Activated T-helper 1 cell treated with Interleukin-2 at 50 U/mL for 16 hours (primary cell): Measurements from ENCODE around the gene USH1G.

ENCODE experiments used
- DNase-seq: peaks from one replicate; pipeline ENCODE4 v3.0.0-alpha.2; 2020; ENCODE audit warnings: low read depth

USH1G gene

DNA sequence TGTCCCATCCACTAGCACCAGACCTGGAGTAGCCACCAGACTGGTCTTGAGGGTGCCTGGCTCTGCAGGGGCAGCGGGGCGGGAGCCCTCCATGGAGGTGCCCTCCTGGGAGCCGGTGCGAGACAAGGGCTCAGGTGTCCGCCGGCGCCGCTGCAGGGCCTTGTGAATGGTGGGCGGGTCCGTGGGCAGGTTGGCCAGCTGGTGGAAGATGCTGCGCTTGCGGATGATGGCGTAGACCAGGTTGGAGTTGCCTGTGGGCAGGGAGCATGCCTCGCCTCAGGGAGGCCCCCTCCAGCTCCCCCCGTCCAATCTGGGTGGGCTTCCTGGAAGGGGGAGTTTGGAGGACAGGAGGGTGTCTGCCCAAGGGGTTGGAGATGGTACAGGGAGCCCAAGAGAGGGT is 31.1 kb upstream of the USH1G start:
- no peak for DNase-seq

DNA sequence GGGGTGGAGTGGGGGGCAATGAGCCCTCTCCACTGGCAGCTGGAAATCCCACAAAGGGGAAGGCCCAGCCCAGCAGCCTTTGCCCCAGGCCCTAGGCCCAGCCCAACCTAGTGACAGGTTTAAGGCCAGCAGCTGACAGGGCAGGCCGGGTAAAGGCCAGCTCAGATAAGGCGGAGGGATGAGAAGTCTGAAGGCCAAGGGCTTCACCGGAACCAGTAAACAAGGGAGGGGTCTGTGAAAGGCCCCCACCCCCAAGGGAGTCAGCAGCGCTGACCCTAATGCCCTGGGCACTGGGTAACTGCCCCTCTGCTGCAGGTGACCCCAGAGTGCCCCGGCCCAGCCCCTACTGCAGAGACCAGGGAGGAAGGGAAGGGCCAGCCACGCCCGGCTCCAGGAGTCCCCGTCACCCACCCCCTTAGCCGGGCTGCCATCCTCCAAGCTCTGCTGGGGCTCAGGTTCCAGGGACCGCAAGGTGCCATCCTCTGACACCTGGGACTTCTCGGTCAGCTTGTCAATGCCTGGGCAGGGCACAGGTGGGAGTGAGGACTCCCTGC is 30.2 kb upstream of the USH1G start:
- DNase-seq, result no peak

DNA sequence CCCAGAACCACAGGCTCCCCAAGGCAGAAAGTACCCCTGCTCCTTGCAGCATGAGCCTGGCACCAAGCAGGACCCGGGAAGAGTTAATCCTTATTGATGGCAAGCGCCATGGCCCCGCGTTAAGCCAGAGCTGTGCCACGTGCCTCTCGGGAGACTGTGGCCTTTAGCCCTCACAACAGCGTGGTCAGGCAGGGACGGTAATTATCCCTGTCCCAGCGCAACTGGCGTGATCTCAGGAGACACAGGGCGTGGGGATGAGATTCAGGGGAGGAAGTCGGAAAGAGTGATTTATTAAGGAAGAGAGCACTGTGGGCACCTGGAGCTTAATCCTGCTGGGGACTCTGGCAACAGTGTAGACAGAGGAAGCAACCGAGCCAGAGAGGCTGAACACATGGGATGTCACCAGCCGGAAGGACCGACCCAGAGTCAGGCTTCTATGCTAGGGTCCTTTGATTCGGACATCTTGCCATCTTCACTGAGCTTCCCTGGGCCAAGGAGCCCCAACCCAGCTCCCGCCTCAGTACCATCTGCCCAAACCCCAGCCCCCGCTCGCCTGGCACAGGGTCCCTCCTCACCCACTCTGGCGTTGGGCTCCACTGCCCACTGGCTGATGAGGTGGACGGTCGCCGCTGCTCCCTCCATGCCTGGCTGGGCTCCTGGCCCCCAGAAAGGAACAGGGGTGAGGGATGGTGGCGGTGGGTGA is 29.5 kb upstream of the USH1G start:
- no peak for DNase-seq

DNA sequence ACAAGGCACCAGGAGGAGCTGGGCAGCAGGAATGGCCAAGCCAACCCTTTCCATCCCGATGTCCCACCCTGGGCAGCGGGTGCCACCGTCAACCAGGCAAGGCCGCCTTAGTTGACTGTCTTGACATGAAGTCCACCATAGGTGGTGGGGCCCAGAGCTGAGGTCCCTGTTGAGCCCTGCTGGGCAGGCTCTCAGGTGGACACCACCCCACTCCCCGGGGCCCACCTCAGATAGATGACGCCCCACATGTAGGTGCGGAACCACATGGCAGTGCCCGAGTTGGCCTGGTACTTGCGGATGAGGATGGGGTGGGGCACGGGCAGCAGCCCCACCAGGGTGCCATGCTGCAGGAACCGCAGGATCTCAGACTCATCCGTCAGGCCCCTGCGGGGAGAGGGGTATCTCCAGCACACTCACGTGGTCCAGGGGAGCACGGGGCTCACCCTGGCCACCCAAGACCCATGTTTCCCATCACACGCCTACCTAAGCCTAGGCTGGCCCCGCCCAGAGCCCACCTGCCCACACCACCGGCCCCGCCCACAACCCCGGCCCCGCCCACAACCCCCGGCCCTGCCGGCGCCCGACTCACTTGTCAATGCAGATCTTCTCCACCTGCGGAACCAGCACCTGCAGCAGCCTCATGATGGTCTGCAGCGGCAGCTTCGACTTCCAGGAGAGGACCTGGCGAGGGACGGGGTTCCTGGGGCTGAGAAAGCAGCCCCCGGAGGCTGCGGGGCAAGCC is 28.8 kb upstream of the USH1G start:
- no peak for DNase-seq

DNA sequence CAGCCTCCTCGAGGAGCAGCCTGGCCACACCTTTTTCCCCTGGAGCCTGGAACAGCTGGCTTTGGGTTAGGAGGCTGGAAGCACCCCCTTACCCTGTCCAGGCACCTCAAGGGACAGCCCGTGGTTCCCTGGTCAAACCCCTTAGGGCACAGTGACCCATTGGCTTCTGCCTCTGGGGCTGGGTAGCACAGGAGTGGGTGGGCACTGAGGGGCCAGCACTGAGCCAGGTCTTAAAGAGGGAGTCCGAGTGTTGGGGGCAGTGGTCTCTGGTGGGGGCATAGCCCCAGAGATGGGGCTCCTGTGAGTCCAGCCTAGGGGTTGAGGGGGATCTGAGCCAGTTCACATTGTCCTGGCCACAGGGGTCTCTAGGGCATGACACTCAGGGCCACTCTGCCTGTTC is 28.0 kb upstream of the USH1G start:
- no peak for DNase-seq

GRCh38 chr17:74950207-74950606 is 27.2 kb upstream of the USH1G start:
- no peak for DNase-seq

DNA sequence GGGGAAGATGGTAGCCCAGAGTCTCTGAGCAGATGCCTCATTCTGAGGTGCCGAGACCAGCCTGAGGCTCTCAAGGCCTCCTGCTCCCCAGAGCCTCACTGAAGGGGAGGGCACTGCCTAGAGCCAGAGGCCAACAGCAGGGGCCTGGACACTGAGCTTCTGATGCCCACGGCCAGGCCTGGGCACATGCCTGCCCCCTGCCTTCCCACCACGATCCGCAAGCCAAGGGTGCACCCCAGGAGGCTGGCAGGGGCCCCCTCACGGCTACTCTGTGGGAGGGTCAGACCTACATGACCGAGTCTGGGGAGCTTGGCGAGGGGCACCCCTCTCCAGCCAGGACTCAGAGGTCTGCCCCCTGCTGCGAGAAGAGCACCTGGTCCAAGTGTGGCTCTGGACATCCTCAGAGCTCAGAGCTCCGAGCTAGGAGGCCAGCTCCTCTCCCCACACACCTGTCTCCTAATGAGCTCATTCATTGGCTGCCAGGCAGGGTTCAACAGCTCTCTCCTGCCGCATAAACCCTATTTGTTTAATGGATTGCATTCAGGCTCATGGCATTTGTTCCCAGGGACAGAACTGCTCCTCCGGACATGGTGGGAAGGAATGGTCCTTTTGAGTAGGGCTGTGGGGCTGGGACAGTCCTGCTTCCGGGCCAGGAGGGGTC is 26.5 kb upstream of the USH1G start:
- no peak for DNase-seq

- no peak for DNase-seq
Observed at GRCh38 chr17:74947041-74947754, 24.1 kb upstream of the USH1G start.

DNA sequence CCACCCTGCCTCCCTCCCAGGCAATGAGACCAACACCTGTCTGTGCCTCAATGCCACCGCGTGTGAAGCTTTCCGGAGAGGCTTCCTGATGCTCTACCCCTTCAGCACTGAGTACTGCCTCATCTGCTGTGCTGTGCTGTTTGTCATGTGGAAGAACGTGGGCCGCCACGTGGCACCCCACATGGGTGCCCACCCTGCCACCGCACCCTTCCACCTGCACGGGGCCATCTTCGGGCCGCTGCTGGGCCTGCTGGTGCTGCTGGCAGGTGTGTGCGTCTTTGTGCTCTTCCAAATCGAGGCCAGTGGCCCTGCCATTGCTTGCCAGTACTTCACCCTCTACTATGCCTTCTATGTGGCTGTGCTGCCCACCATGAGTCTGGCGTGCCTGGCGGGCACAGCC is 23.6 kb upstream of the USH1G start:
- no peak for DNase-seq

- DNase-seq, result no peak
Observed at GRCh38 chr17:74945543-74945942, 22.5 kb upstream of the USH1G start.

DNA sequence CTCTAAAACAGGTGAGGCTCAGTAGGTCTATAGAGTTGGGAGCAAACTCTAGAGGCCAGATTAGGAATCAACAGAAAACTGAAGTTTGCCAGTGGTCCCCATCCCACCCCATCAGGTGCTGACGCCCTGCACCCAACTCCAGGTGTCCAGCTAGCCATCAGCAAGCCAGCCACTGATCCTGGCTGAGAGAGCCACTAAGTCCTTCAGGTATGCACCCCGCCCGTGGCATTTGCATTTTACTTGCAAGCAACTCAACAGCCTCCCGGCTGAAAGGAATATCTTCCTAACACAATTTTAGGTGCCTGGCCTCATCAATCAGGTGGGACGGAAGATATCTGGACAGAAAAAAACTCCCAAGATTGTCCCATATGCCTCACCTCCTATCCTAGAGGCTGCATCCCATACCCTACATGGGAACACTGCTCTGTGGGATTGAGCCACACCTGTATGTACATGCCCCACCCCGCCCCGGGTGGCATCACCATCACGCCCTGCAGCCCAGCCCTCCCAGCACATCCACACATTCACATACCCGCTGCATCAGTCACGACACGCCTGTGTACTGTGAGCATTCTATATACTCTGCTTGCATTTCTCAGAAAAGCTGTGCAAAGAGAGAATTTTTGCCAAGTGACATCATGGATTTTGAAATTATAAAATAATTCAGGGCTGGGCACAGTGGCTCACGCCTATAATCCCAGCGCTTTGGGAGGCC is 20.9 kb upstream of the USH1G start:
- DNase-seq, result no peak

DNA sequence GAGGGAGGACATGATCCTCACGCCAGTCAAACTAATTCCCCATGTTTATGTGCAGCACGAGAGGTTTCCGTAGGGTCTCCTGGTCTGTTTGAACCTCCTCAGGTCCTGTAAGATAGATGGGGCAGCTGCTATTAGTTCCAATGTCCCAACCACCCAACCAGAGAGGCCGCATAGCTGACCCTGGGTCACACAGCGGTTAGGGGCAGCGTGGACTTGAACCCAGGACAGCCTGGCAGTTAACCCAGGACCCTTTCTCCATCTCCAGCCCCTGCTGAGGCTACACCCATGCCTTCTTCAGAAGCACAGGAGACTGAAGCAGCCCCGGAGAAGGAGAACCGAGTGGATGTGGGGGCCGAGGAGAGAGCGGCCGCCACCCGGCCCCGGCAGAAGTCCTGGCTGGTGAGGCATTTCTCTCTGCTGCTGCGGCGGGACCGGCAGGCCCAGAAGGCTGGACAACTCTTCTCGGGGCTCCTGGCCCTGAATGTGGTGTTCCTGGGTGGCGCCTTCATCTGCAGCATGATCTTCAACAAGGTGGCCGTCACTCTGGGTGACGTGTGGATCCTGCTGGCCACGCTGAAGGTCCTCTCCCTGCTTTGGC is 18.2 kb upstream of the USH1G start:
- no peak for DNase-seq

GRCh38 chr17:74939534-74939933 is 16.5 kb upstream of the USH1G start:
- no peak for DNase-seq

- no peak for DNase-seq
Observed at GRCh38 chr17:74938194-74938950, 15.3 kb upstream of the USH1G start.

- no peak for DNase-seq
Observed at GRCh38 chr17:74937064-74938051, 14.3 kb upstream of the USH1G start.

DNA sequence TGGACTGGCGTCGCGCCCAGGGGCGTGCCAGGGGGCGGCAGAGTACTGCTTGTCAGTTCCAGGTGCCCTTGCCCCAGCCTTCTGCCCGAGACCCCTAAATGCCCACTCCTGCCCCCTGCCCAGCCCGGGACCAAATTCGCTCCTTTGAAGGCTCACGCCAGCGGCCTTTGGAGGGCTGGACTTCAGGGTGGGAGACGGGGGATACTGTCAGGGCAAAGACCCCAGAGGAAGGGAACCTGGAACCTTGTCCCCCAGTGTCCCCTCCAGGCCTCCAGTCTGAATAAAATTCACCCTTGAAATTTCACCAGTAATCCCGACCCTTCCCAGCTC is 13.4 kb upstream of the USH1G start:
- DNase-seq, result no peak

- no peak for DNase-seq
Observed at GRCh38 chr17:74935585-74936469, 12.8 kb upstream of the USH1G start, which contains the start of gene OTOP3. Gene OTOP3, plus strand, starts transcription at chr17:74935898. Its CDS starts 24 bp downstream, at chr17:74935922.

DNA sequence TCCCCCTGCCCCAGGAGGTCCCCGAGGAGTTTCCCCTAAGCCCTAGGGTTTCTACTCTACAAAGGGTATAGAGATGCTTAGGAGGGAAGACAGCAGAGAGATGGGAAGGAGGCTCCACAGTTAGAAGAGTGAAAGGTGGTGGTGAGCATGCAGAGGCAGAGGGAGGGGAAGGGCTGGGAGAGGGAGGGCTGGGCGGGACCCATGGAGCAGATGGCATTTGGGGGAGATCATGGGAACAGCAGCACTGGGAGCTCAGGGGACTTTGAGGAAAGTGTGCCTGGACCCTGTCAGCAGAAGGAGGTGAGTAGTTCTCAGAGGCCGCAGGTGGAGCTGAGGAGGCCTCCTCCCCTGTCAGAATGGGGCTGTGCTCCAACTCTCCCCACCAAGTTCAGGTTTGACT is 12.0 kb upstream of the USH1G start:
- DNase-seq, result no peak
